Lower lobe of right lung (tissue), 2 donors: ENCODE data around the gene SLC39A13. TPM values are rescaled to one million over a fixed set of nuclear protein-coding genes. Genes with fewer than 3 reads are reported as not detected.

Experiments used
- ATAC-seq, 2 donors: fragments of 200-7000 bp; cut with Tn5 transposase; one replicate each; pipeline ENCODE4 v1.9.1; 2020 to 2022; ENCODE audit warnings: mild to moderate bottlenecking in 2 of 2, moderate library complexity in 2 of 2
- DNase-seq: peaks from one replicate; pipeline ENCODE4 v3.0.0-alpha.2; 2020
- H3K27ac ChIP-seq: fragments of 200-600 bp; one replicate; pipeline ENCODE4 v1.8.0; 2022
- H3K27me3 ChIP-seq: fragments of 200-600 bp; one replicate; pipeline ENCODE4 v1.8.0; 2022; ENCODE audit warnings: low read depth
- H3K36me3 ChIP-seq: fragments of 200-600 bp; one replicate; pipeline ENCODE4 v1.8.0; 2022; ENCODE audit warnings: mild to moderate bottlenecking
- H3K4me1 ChIP-seq: fragments of 200-600 bp; one replicate; pipeline ENCODE4 v1.8.0; 2022
- H3K4me3 ChIP-seq: fragments of 200-600 bp; one replicate; pipeline ENCODE4 v1.8.0; 2022; ENCODE audit warnings: mild to moderate bottlenecking
- H3K9me3 ChIP-seq: fragments of 200-600 bp; one replicate; pipeline ENCODE4 v1.8.0; 2022
- intact Hi-C: fragments of 100-400 bp; cut with DNase I; formaldehyde crosslinking; loops from one replicate; pipeline ENCODE4 v1.11.0; 2022
- total RNA-seq: library from RNA; stranded (reverse); fragmentation: NEBNext Ultra II Directional; extraction: Animal tissue kit (Norgen Biotek cat#: 25700); gene quantifications from one replicate; pipeline ENCODE4 v1.2.1, GENCODE V29; 2021
- TF ChIP-seq, protein P1 (sequence below): fragments of 200-600 bp; IDR thresholded peaks from one replicate; pipeline ENCODE4 v1.8.0; 2022; ENCODE audit warnings: antibody characterized with exemption, mild to moderate bottlenecking
- donor health status: DM: no; HTN: yes; CAD: no; lungs with severe emphysema.

Gene SLC39A13
- total RNA-seq, 1 donor from 2014 or later = 48.0 TPM

DNA sequence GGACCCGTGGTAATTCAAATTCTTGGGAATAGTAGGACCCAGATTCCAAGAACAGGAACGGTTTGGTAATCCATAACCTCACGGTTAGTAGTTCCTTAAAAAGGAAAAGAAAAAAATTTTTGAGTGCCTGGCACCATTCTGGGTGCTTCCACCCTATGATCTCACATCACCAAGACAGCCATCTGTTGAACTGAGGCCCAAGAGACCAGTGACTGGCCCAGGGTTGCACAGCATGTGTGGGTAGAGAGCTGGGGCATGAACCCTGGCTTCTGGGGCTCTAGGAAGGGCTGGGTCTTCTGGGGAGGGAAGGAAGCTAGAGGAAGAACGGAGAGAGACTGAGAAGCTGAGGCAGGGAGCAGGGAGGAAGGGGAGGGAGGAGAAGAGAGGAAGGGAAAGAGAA lies 25.3 kb upstream of the SLC39A13 start:
- Histone ChIP-seq H3K36me3 (no peaks in the 10 kb centered on the region), H3K27ac (peak overlapping the region; percentile 41), H3K4me1 (peaks cover 10% of the 10 kb centered on the region), H3K4me3 (no peak overlapping the region), H3K9me3 (no peaks in the 10 kb centered on the region), H3K27me3 (no peaks in the 10 kb centered on the region)
- DNase-seq = peak; percentile 64
- ATAC-seq = peak; percentile 65 to 68
- intact Hi-C loops = no loop called here
- TF ChIP-seq, protein P1, sequence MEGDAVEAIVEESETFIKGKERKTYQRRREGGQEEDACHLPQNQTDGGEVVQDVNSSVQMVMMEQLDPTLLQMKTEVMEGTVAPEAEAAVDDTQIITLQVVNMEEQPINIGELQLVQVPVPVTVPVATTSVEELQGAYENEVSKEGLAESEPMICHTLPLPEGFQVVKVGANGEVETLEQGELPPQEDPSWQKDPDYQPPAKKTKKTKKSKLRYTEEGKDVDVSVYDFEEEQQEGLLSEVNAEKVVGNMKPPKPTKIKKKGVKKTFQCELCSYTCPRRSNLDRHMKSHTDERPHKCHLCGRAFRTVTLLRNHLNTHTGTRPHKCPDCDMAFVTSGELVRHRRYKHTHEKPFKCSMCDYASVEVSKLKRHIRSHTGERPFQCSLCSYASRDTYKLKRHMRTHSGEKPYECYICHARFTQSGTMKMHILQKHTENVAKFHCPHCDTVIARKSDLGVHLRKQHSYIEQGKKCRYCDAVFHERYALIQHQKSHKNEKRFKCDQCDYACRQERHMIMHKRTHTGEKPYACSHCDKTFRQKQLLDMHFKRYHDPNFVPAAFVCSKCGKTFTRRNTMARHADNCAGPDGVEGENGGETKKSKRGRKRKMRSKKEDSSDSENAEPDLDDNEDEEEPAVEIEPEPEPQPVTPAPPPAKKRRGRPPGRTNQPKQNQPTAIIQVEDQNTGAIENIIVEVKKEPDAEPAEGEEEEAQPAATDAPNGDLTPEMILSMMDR = no peak

DNA sequence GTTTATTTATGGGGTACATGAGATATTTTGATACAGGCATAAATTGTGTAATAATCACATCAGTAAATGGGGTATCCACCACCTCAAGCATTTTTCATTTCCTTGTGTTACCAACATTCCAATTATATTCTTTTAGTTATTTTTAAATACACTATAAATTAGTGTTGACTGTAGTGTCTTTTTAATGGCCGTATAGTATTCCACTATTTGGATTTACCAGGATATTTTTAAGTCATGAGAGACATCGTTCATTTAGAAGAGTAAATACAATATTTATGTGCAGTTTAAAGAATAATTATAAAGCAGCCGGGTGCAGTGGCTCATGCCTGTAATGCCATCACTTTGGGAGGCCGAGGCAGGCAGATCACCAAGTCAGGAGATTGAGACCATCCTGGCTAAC lies 23.9 kb upstream of the SLC39A13 start:
- H3K4me1 ChIP-seq = peaks cover 23% of the 10 kb centered on the region
- TF ChIP-seq, protein P1 = no peak
- intact Hi-C loops = no loop called here
- DNase-seq = no peak
- H3K27me3 ChIP-seq = no peaks in the 10 kb centered on the region
- no peak for ATAC-seq
- no peak overlapping the region for H3K27ac ChIP-seq
- H3K4me3 ChIP-seq = no peak overlapping the region
- no peaks in the 10 kb centered on the region for H3K36me3 ChIP-seq
- H3K9me3 ChIP-seq = no peaks in the 10 kb centered on the region

DNA sequence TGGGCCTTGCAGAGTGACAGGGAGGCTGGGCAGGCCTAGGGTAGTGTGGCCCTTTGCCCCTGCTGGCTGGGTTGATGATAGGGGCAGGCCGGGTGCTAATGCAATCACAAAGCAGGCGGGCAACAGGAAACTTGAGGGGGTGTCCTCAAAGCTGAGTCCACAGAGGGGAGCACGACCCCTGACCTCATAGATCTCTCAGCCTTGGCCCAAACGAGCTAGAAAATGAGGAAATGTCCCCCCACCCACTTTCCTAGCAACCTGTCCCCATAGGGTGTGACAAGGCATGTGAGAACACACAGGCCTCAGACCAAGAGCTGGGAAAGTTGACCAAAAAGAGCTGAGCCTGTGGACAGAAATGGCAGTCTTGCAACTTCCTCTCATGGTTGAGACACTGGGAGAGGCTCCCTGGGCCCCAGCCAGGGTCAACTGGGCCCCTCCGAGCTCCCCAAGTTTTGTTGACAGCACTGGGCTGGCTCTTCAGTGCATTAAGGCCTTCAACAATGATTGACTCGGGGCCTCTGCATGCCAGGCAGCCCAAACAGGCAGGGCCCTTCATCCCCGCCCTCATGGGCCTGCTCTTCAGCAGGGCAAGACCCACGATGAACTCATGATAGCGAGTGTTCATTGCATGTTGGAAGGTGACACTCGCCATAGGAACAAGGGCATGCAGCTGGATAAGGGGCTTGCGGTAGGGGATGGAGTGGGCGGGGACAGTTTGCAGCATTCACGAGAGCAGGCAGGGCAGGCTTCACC lies 20.3 kb upstream of the SLC39A13 start:
- DNase-seq (peak; percentile 84), ATAC-seq (peak; percentile 73 to 77)
- no peaks in the 10 kb centered on the region for H3K27me3 ChIP-seq
- peaks cover 36% of the 10 kb centered on the region for H3K4me1 ChIP-seq
- no peak overlapping the region for H3K4me3 ChIP-seq
- H3K27ac ChIP-seq = peak overlapping the region; percentile 93
- no peaks in the 10 kb centered on the region for H3K9me3 ChIP-seq
- TF ChIP-seq, protein P1 = no peak
- intact Hi-C loops = no loop called here
- no peaks in the 10 kb centered on the region for H3K36me3 ChIP-seq

DNA sequence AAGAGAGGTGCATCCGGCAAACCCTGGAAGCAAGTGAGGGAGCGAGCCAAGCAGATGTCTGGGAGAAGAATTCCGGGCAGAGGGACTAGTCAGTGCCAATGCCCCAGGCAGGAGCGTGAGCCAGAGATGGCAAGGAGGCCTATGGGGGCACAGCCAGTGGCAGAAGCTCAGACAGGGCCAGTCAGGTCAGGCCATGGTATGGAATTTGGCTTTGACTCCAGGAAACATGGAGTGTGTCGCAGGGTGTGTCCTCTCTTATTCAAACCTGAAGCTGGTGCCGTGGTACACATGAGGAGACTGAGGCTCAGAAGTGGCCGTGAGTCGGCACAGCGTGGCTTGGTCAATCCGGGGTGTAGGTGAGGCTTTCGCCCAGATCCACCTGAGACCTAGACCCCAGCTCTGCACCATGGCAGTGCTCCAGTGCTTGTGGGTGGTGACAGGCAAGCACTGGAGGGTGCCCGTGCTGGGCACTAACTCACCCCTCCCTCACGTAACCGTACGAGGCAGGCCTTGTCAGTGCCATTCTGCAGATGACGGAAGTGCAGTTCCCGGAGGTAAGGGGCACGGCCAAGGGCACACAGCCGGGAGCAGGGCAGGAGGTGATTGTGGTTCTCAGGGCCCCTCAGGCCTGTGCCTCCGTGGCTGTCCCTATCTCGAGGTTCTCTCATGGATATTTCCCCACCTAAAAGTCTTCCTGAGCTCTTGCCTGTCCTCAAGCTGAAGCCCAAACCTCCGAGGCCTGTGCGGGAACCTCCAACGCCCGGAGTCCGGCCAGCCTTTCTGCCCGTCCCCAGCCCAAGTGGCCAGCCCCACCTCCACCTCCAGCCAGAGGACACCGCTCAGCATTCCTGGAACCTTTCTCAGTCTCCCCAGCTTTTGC lies 19.5 kb upstream of the SLC39A13 start:
- H3K4me3 ChIP-seq = no peak overlapping the region
- peak overlapping the region; percentile 93 for H3K27ac ChIP-seq
- no peaks in the 10 kb centered on the region for H3K36me3 ChIP-seq
- TF ChIP-seq, protein P1 = no peak
- ATAC-seq (peak in 1 of 2 donors; percentile 2), DNase-seq (peak; percentile 61)
- intact Hi-C loops = no loop called here
- H3K9me3 ChIP-seq = no peaks in the 10 kb centered on the region
- no peaks in the 10 kb centered on the region for H3K27me3 ChIP-seq
- H3K4me1 ChIP-seq = peaks cover 43% of the 10 kb centered on the region

DNA sequence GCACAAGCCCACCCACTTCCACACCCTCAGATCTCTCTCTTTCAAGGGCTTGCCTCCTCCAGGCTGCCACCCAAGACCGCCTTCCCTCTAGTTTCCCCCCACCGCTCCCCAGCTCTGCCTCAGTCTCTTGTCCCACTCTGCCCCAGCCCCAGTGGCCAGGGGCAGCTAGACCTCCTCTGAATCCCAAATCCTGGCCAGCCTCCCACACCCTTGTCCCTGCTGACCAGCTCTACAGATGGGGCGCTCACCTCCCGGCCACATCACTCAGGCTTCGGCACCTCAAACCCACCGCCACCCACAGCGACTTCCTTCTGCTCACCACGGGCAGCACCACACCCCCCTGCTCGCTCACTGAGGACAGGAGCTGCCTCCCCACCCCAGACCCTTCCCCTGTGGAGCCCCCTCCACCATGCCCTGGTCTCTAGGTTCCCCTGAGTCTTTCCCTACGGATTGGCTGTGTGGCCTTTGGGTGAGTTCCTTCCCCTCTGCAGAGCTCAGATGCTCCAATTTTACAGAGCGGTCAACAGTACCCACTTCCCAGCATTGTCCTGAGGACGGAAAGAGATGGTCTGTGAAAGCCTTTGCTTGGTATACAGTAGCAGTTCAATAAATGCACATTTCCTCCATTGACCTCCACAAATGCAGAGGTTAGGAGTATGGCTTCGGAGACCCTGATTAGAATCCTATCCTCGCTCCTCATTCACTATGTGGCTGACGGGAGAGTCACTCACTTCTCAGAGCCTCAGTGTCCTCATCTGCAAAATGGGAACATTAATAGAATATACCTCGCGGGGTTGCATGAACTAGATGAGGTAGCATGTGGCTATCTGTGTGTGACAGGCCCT lies 18.6 kb upstream of the SLC39A13 start:
- DNase-seq (peak; percentile 68), ATAC-seq (no peak)
- Histone ChIP-seq H3K4me1 (peaks cover 51% of the 10 kb centered on the region), H3K4me3 (no peak overlapping the region), H3K9me3 (no peaks in the 10 kb centered on the region), H3K36me3 (no peaks in the 10 kb centered on the region), H3K27me3 (no peaks in the 10 kb centered on the region), H3K27ac (peak overlapping the region; percentile 93)
- TF ChIP-seq, protein P1 = no peak
- intact Hi-C loops = no loop called here
